Measurements from ENCODE around the gene WDR93. TPM values are rescaled to one million over a fixed set of nuclear protein-coding genes. Genes with fewer than 3 reads are reported as not detected.
"Not testable (repeated sequence)": the region's sequence is repeated elsewhere in the genome, so short reads cannot be mapped to it uniquely, and the experiment has no call there.

WDR93 gene
- total RNA-seq, 1 donor from 2014 or later = not detected

- intact Hi-C loops (cut with DNase I) = no loop called here
- Histone ChIP-seq H3K4me3 (no peak overlapping the region), H3K36me3 (no peaks in the 10 kb centered on the region), H3K27me3 (no peaks in the 10 kb centered on the region), H3K4me1 (peaks cover 41% of the 10 kb centered on the region), H3K9me3 (no peaks in the 10 kb centered on the region), H3K27ac (no peak overlapping the region)
- TF ChIP-seq POLR2A (IDR thresholded peaks at IDR 0.05) (no peak), CTCF (IDR thresholded peaks at IDR 0.05) (no peak), POLR2AphosphoS5 (IDR thresholded peaks at IDR 0.05; ENCODE audit: insufficient read depth in 1 of 2, low read depth in 1 of 2) (no peak)
- DNase-seq (ENCODE audit: extremely low spot score in 2 of 2) = no peak
These were observed 91.4 kb downstream of the WDR93 start for GRCh38 chr15:89781891-89782618.

- H3K36me3 ChIP-seq; DNase-seq (ENCODE audit: extremely low spot score in 2 of 2); H3K4me3 ChIP-seq; H3K27me3 ChIP-seq; intact Hi-C loops (cut with DNase I); H3K27ac ChIP-seq; H3K9me3 ChIP-seq: not testable (repeated sequence)
- H3K4me1 ChIP-seq = peaks cover 40% of the 10 kb centered on the region
These were observed 92.0 kb downstream of the WDR93 start for GRCh38 chr15:89782619-89782950.

- peak overlapping the region; percentile 27 for H3K27ac ChIP-seq
These were observed 92.7 kb downstream of the WDR93 start for GRCh38 chr15:89783111-89783860.

GRCh38 chr15:89783861-89784685 lies 93.5 kb downstream of the WDR93 start:
- H3K4me1 ChIP-seq = peaks cover 33% of the 10 kb centered on the region
- no peaks in the 10 kb centered on the region for H3K27me3 ChIP-seq
- H3K36me3 ChIP-seq = peaks cover 0 to 15% of the 10 kb centered on the region in 2 donors
- no peaks in the 10 kb centered on the region for H3K9me3 ChIP-seq
- DNase-seq (ENCODE audit: extremely low spot score in 2 of 2) = no peak
- TF ChIP-seq POLR2A (IDR thresholded peaks at IDR 0.05) (no peak), POLR2AphosphoS5 (IDR thresholded peaks at IDR 0.05; ENCODE audit: insufficient read depth in 1 of 2, low read depth in 1 of 2) (no peak), CTCF (IDR thresholded peaks at IDR 0.05) (no peak)
- H3K4me3 ChIP-seq = no peak overlapping the region
- peak overlapping the region; percentile 27 for H3K27ac ChIP-seq
- intact Hi-C loops (cut with DNase I) = no loop called here

More at GRCh38 chr15:89783111-89783860, 92.7 kb downstream of the WDR93 start:
- DNase-seq (ENCODE audit: extremely low spot score in 2 of 2) = no peak
- no peak overlapping the region for H3K4me3 ChIP-seq
- intact Hi-C loops (cut with DNase I) = no loop called here
- H3K9me3 ChIP-seq = no peaks in the 10 kb centered on the region
- no peaks in the 10 kb centered on the region for H3K27me3 ChIP-seq
- H3K36me3 ChIP-seq = peaks cover 0 to 8% of the 10 kb centered on the region in 2 donors
- TF ChIP-seq POLR2AphosphoS5 (IDR thresholded peaks at IDR 0.05; ENCODE audit: insufficient read depth in 1 of 2, low read depth in 1 of 2) = no peak
- TF ChIP-seq POLR2A (IDR thresholded peaks at IDR 0.05) = no peak
- no peak for TF ChIP-seq CTCF (IDR thresholded peaks at IDR 0.05)
- H3K4me1 ChIP-seq = peaks cover 33% of the 10 kb centered on the region

DNA sequence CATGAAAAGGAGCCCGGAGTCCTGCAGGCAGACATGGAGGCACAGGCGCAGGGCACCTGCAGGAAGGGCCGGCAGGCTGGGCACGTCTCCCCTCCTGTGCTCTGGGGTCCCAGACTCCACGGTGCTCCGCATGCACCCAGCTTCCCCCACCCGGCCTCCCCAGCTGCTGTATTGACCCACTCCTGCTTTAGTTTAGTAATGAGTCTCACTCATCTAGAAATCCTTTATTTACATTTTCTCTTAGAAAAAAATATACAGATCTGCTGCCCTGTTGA lies 94.0 kb downstream of the WDR93 start:
- Histone ChIP-seq H3K4me3 (no peak overlapping the region), H3K4me1 (peaks cover 33% of the 10 kb centered on the region), H3K9me3 (no peaks in the 10 kb centered on the region), H3K27me3 (no peaks in the 10 kb centered on the region), H3K36me3 (peaks cover 0 to 17% of the 10 kb centered on the region in 2 donors), H3K27ac (no peak overlapping the region)
- TF ChIP-seq CTCF (IDR thresholded peaks at IDR 0.05) = no peak
- intact Hi-C loops (cut with DNase I) = no loop called here
- no peak for DNase-seq (ENCODE audit: extremely low spot score in 2 of 2)

Data from vagina (tissue), 2 donors.